MCF 10A (cell line): ENCODE measurements around the gene TFAP2E. TPM values are rescaled to one million over a fixed set of nuclear protein-coding genes. Genes with fewer than 3 reads are reported as not detected.
A peak's percentile ranks its signal among the peaks of the same experiment; 100 is the strongest.

Experiments
- BruUV-seq: library from RNA; stranded (reverse); fragments of 400-500 nt; replicated peaks from 2 replicates; lab custom pipeline; 2021; lab: Mats Ljungman, UMichigan
- CTCF ChIA-PET: fragments of 300-600 bp; sonication (Branson Sonifier 250); formaldehyde crosslinking; extraction: SDS; loops from one replicate; lab custom pipeline; 2021; ENCODE audit warnings: antibody characterized with exemption, inconsistent platforms; lab: Yijun Ruan, JAX
- POLR2A ChIA-PET: fragments of 300-600, 350-650 bp; sonication (Branson Sonifier 250); formaldehyde crosslinking; extraction: SDS; loops from one replicate; lab custom pipeline; 2020; ENCODE audit warnings: antibody characterized with exemption, inconsistent platforms; lab: Yijun Ruan, JAX
- DNase-seq: peaks from one replicate; pipeline ENCODE4 v3.0.0-alpha.2; 2018; ENCODE audit not compliant: unreplicated experiment
- H3K27ac Mint-ChIP-seq: one replicate; pipeline ENCODE4 v1.8.0; 2022; ENCODE audit warnings: mild to moderate bottlenecking, low read depth, mixed read lengths; ENCODE audit not compliant: unreplicated experiment
- H3K27me3 Mint-ChIP-seq: one replicate; pipeline ENCODE4 v1.8.0; 2022; ENCODE audit warnings: mixed read lengths; ENCODE audit not compliant: insufficient read depth, unreplicated experiment
- H3K36me3 Mint-ChIP-seq: one replicate; pipeline ENCODE4 v1.8.0; 2022; ENCODE audit warnings: mild to moderate bottlenecking, moderate library complexity, mixed read lengths; ENCODE audit not compliant: insufficient read depth, unreplicated experiment
- H3K4me1 Mint-ChIP-seq: one replicate; pipeline ENCODE4 v1.8.0; 2022; ENCODE audit warnings: mixed read lengths; ENCODE audit not compliant: insufficient read depth, unreplicated experiment
- H3K4me3 Mint-ChIP-seq: one replicate; pipeline ENCODE4 v1.8.0; 2022; ENCODE audit warnings: mild to moderate bottlenecking, moderate library complexity, mixed read lengths; ENCODE audit not compliant: unreplicated experiment
- H3K9me3 Mint-ChIP-seq: one replicate; pipeline ENCODE4 v1.8.0; 2022; ENCODE audit warnings: mixed read lengths; ENCODE audit not compliant: unreplicated experiment
- intact Hi-C: fragments of 100-400 bp; cut with micrococcal nuclease; formaldehyde crosslinking; loops from 2 replicates; pipeline ENCODE4 v1.14.1; 2022
- total RNA-seq: library from RNA; stranded (reverse); gene quantifications from 2 replicates; pipeline ENCODE4 v1.2.3, GENCODE V29; 2022
- TF ChIP-seq, protein P1 (sequence below): fragments of 200-600 bp; IDR thresholded peaks from one replicate; pipeline ENCODE4 v1.8.0; 2022; ENCODE audit warnings: antibody characterized with exemption, mild to moderate bottlenecking; ENCODE audit not compliant: unreplicated experiment

Gene TFAP2E
- total RNA-seq, 1 experiment from 2014 or later, result 0.30 TPM

DNA sequence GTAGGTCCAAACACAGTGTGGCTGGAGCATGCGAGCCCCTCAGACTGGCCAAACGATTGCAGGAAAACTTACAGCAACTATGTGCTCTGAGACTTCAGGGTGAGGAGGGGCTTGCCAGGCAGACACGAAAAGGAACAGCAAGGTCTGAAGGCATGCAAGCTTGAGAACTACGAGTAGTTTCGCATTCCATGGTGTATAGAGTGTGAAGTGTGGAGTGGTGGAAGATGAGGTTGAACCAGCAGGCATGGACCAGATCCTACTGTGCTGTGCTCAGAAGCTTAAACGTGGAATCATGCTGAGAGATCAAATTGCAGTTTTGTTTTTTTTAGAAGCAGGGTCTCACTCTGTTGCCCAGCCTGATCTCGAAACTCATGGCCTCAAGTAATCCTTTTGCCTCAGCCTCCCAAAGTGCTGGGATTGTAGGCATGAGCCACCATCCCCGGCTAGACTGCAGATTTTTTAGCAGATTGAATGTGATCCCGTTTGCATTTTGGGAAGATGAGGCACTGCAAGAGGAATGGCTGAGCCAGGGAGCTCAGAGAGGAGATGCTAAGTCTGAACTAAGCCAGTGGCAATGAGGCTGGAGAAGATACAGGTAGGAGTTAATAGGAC, 5.1 kb upstream of the TFAP2E start:
- H3K27ac Mint-ChIP-seq, result no peak overlapping the region
- POLR2A ChIA-PET, result interaction anchor here (0.7 to 3.0 kb wide), 6 partner anchors 12 to 202 kb away, joined by 3 to 26 read pairs (median 7); partner anchors contain the start of genes CLSPN, KIAA0319L and NCDN
- peaks cover 9% of the 10 kb centered on the region for H3K27me3 Mint-ChIP-seq
- peaks cover 6% of the 10 kb centered on the region for H3K36me3 Mint-ChIP-seq
- BruUV-seq, result no TSS peak
- no peaks in the 10 kb centered on the region for H3K9me3 Mint-ChIP-seq
- DNase-seq, result no peak
- intact Hi-C loops, result loop anchor here (5.0 kb wide), 1 partner anchor 74 kb away; the partner anchor contains the start of gene PSMB2
- peaks cover 28% of the 10 kb centered on the region for H3K4me1 Mint-ChIP-seq
- TF ChIP-seq, protein P1, sequence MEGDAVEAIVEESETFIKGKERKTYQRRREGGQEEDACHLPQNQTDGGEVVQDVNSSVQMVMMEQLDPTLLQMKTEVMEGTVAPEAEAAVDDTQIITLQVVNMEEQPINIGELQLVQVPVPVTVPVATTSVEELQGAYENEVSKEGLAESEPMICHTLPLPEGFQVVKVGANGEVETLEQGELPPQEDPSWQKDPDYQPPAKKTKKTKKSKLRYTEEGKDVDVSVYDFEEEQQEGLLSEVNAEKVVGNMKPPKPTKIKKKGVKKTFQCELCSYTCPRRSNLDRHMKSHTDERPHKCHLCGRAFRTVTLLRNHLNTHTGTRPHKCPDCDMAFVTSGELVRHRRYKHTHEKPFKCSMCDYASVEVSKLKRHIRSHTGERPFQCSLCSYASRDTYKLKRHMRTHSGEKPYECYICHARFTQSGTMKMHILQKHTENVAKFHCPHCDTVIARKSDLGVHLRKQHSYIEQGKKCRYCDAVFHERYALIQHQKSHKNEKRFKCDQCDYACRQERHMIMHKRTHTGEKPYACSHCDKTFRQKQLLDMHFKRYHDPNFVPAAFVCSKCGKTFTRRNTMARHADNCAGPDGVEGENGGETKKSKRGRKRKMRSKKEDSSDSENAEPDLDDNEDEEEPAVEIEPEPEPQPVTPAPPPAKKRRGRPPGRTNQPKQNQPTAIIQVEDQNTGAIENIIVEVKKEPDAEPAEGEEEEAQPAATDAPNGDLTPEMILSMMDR, result no peak
- CTCF ChIA-PET, result interaction anchor here (0.6 to 9.2 kb wide), 31 partner anchors 10 to 251 kb away, joined by 3 to 177 read pairs (median 4); partner anchors contain the start of genes C1orf216, CLSPN and KIAA0319L
- H3K4me3 Mint-ChIP-seq, result no peak overlapping the region

GRCh38 chr1:35568975-35569395, 4.1 kb upstream of the TFAP2E start:
- POLR2A ChIA-PET, result interaction anchor here (0.8 to 3.0 kb wide), 7 partner anchors 13 to 201 kb away, joined by 3 to 26 read pairs (median 3); partner anchors contain the start of genes CLSPN, KIAA0319L and NCDN
- intact Hi-C loops, result loop anchor here (1.0 to 5.0 kb wide), 4 partner anchors 73 to 205 kb away; partner anchors contain the start of gene PSMB2
- no TSS peak for BruUV-seq

DNA sequence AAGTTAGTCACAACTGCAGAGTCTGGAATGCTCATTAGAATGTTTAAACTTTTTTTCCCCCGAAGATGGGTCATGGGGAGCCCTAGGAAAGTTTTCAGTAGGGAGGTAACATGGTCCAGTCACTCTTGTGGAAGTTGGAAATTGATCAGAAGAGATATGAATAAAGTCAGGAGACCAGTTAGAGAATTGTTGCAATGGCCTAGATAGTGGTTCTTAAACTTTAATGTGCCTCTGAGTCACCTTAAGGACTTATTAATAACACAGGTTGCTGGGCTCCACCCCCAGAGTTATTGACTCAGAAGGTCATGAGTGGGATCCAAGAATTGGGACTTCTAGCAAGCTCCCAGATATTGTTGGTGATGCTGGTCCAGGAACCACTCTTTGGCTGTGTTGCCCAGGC, 3.2 kb upstream of the TFAP2E start:
- TF ChIP-seq, protein P1, result no peak
- H3K4me3 Mint-ChIP-seq, result no peak overlapping the region
- H3K27me3 Mint-ChIP-seq, result peaks cover 9% of the 10 kb centered on the region
- ChIA-PET CTCF (interaction anchor here (0.6 to 9.2 kb wide), 7 partner anchors 14 to 211 kb away, joined by 3 to 177 read pairs (median 11); no protein-coding TSS in a partner anchor), POLR2A (interaction anchor here (1.5 to 2.1 kb wide), 2 partner anchors 118 to 200 kb away, joined by 5 read pairs; partner anchors contain the start of gene CLSPN)
- H3K36me3 Mint-ChIP-seq, result peaks cover 1% of the 10 kb centered on the region
- no peaks in the 10 kb centered on the region for H3K9me3 Mint-ChIP-seq
- intact Hi-C loops, result loop anchor here (1.0 to 5.0 kb wide), 4 partner anchors 72 to 204 kb away; partner anchors contain the start of gene PSMB2
- BruUV-seq, result no TSS peak
- no peak for DNase-seq
- H3K27ac Mint-ChIP-seq, result no peak overlapping the region
- H3K4me1 Mint-ChIP-seq, result peaks cover 18% of the 10 kb centered on the region

More at GRCh38 chr1:35568975-35569395, 4.1 kb upstream of the TFAP2E start:
- Mint-ChIP-seq H3K9me3 (no peaks in the 10 kb centered on the region), H3K4me1 (peaks cover 27% of the 10 kb centered on the region), H3K27me3 (peaks cover 9% of the 10 kb centered on the region), H3K4me3 (no peak overlapping the region), H3K36me3 (peaks cover 6% of the 10 kb centered on the region), H3K27ac (no peak overlapping the region)
- CTCF ChIA-PET, result interaction anchor here (0.6 to 9.2 kb wide), 38 partner anchors 11 to 1409 kb away, joined by 3 to 177 read pairs (median 4); partner anchors contain the start of genes C1orf216, CLSPN and KIAA0319L
- TF ChIP-seq, protein P1, result peak; percentile 78
- peak; percentile 77 for DNase-seq
